Fibroblast of upper back skin (primary cell): ENCODE data around the gene SP2.
A peak's percentile ranks its signal among the peaks of the same experiment; 100 is the strongest.
"Not testable (repeated sequence)": the region's sequence is repeated elsewhere in the genome, so short reads cannot be mapped to it uniquely, and the experiment has no call there.

ENCODE experiments used
- DNase-seq: peaks from one replicate; pipeline ENCODE4 v3.0.0-alpha.2; 2013

SP2 gene

DNA sequence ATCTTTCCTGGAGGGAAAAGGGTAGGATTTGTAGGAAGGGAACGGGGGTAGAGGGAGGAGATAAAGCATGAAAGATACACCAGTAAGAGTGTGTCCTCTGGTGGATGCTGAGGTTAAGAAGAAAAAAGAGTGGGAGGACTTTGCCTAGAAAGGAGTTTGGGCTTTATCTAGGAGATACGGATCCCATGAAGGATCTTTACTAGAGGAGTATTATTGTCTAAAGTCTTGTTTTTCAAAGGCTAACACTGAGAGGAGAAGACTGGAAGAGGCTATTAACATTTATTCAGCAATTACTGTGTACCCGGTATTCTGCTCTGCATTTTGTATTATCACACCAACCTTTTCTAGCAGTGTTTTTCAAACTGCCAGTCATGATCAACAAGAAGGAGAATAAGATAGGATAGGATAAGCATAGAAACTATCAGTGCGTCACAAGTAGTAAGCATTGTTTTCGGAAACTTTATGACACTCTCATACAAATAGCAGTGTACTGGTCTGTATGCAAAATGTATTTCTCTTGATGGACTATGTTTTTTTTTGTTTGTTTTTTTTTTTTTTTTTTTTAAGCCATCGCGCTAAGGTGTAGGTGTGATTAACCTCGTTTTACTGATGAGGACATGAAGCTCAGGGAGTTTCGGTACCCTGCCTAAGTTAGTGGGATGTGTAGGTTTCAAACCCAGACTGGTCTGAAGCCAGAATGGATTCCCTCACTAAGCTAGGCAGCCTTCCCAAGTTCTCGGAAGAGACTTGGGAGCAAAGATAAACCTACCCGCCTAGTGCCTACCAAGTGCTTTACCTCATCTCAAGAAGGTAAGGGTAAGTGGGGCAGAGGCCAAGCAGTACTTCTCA lies 1.3 kb upstream of the SP2 start:
- DNase-seq = no peak

DNA sequence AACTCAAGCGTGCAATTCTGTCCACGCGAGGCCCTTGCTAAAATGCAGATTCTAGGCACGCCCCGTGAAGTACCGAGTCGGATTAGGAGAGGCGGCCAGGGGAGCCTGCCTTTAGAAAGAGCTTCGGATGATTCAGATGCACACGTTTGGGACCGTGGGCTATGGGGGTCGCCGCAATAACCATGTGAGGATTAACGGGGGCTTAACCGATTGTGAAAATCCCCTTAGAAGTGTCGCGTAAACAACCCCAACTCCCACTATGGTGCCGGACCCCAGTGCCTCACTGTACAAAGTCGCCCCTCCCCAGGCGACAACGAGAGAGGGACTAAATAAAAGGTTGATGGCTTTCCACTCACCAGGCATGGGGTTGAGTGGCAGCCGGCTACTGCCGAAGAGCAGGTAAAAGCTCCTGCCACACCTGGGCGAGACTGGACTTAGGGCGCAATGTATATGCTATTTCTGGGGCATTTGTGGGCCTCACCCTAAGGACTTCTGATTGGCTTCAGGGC lies 635 bp upstream of the SP2 start:
- DNase-seq = no peak

- DNase-seq = no peak
Measured at GRCh38 chr17:47896672-47897490, 845 bp downstream of the SP2 start.

- no peak for DNase-seq
Measured at GRCh38 chr17:47897561-47897960, 1.5 kb downstream of the SP2 start.

DNA sequence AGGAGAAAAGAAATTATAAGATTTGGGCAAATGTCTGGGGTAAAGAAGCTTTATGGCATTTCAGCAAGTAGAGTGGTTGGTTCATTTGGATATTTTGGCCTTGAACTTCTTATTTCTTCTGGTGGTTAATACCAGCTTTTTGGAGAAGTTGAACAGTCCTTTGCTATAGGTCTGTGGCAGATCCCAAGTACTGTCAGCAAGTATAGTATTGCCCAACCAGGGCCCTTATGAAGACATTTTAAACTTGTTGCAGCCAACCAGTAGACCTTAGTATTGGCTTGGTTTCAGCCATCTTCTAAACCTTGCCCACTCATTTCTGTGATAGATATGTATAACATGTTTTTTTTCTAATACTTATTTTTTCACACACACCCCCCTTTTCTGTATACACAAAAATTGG lies 2.2 kb downstream of the SP2 start:
- no peak for DNase-seq

DNA sequence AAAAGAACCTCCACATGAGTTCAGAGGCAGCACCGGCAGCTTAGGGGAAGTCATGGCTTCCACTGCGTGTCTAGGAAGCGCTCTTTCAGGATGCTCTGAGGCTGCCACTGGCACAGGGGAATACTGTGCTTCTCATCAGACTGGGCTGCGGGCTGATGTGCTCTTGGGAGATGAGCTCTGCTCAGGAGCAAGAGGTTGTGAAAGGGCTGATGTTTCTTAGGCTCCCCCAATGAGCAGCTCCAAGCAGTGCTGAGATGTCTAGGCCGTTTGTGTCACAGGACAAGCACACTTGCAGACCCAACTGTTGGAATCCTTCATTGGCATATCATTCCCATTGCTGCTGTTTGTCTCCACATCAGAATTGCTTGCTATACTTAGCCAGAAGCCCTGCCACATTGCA lies 3.6 kb downstream of the SP2 start:
- DNase-seq = no peak

DNA sequence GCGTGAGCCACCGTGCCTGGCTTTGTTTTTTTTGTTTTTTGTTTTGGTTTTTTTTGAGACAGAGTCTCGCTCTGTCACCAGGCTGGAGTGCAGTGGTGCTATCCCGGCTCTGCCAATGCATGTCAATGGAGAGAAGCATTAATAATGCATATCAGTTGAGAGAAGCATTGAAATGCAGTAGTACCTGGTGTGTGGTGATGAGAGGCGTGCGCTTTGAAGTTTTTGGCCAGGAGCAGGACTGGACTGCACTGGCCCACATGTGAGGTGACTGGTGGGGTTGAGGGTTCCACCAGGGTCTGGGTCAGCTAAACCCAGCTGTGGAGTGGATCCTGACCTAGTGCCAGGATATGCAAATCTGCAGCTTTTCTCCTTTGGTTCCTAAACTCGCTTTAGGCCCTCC lies 5.4 kb downstream of the SP2 start:
- no peak for DNase-seq

DNA sequence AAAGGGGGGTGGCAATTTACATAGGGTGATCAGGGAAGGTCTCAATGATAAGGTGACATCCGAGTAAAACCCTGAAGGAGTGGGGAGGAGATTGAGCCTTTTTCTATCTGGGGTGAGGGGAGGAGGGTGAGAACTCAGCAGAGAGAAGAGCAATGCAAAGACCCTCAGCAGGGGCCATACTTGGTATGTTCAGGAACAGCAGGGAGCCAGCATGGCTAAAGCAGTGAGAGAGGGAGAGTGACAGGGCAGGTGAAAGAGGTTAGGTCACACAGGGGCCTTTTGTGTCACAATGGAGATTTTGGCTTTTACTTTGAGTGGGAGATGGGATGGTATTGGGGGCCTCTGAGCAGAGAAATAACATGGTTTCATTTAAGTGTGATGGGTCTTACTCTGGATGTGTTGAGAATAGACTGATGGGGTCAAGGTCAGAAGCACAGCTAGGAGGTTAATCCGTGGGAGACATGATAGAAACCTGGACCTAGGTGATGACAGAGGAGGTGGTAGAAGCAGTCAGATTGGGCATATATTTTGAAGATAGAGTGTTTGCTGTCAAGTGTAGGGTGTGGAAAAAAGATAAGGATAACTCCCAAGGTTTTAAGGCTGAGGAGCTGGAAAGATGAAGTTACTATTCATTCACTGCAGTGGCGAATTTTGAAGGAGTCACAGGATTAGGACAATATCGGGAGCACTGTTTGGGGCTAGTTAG lies 6.2 kb downstream of the SP2 start:
- no peak for DNase-seq

GRCh38 chr17:47905221-47905733 lies 9.2 kb downstream of the SP2 start:
- DNase-seq = peak; percentile 90

DNA sequence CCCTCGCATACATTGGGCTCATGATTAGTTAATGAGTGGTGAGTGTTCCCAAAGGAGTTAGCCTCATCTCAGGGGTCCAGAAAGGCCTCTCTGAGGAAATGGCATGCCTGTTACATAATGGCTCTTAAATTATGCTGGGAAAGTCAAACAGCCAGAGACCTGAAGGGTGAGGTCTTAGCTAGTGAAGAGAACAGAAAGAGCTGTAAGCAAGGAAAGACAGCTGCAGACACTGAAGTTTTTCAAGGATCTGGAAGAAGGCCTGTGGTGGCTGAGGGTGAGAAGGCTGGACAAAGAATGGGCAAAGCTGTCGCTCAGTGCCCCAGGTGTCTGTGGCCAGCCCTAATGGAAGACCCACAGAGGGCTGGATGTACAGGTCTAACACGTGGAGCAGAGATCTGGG lies 10.4 kb downstream of the SP2 start:
- no peak for DNase-seq

DNA sequence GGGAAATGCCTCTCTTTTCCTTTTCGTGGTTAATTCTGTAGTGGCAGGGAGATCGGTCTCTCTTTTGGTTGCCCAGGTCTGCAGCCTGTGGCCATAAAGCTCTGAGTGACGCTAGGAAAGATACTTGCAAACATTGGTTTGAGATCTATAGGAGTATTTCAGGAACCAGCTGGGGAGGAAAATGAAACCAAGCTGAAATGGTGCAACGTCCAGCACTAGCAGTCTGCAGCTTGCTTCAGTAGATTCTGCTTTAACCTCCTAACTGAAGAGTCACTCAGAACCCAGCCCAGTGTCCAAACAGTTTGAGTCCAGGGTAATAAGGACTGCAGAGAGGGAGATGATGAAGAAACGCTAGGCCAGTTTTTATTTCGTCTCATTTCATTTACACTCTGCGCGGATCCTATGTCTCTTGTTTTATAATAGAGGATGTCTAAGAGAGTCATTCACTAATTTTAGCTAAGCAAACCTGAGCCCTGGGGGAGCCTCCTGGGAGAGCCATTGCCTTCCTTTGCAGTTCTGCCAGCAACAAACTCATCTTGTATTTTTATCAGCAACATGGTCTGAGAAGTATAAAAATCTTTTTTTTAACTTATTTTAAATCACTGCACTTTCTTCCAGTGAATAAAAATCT lies 12.0 kb downstream of the SP2 start:
- no peak for DNase-seq

DNA sequence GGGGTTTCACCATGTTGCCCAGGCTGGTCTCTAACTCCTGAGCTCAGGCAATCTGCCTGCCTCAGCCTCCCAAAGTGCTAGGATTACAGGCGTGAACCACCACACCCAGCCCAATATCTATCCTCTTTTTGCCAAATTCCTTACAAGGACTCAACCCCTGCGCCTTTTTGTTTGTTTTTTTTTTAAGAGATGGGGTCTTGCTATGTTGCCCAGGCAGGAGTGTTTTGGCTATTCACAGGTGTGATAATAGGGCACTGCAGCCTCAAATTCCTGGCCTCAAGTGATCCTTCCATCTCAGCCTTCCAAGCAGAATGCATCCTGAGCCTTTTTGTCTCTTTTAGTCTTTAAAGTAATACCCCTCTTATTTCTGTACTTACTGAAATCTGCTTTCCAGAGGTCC lies 17.0 kb downstream of the SP2 start:
- DNase-seq = no peak

DNA sequence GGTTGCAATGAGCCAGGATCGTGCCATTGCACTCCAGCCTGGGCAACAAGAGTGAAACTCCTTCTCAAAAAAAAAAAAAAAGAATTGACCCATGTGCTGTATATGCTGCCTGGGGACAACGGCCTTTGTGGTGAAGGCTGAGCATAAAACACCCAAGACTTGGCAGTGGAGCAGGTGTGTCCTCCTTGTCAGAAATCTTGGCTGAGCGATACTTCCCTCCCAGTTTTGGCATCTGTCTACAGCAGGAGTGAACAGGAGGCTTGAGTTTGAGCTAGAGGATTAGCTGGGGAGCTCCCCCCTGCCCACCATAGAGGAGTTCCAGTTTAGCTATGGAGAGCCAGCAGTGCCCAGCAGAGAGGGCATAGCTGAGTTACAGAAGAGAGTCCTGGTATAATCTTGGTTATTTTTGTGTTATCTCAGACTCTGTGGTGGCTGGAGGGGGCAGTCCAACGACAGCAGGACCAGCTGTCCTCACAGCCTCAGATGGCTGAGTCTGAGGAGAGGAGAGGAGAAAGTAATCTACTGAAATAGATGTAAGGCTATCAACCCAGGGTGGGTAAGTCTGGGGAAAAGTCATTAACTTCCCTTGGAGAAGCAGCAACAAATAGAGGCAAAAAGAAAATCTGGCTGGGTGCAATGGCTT lies 18.4 kb downstream of the SP2 start:
- no peak for DNase-seq

DNA sequence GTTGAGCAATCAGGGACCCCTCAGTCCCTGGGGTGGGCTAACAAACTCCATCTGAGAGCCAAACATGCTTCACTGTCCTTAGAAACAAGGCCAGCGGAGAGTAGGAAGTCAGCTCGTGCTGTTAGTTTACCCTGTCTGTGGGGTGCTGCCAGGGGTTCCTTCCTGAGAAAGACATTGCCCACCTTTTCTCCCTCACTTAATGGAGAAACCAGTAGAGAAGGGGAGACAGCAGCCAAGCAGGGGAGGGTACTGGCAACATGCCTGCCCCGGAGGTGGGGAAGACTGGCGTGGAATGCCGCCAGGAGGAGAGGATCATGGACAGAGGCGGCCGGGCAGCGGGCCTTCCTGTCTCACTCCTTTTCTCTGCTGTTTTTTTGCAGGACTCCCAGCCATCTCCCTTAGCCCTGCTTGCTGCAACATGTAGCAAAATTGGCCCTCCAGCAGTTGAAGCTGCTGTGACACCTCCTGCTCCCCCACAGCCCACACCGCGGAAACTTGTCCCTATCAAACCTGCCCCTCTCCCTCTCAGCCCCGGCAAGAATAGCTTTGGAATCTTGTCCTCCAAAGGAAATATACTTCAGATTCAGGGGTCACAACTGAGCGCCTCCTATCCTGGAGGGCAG lies 19.9 kb downstream of the SP2 start:
- DNase-seq = no peak

- no peak for DNase-seq
Measured at GRCh38 chr17:47916489-47917208, 20.6 kb downstream of the SP2 start.

- DNase-seq = no peak
Measured at GRCh38 chr17:47917581-47917980, 21.5 kb downstream of the SP2 start.

DNA sequence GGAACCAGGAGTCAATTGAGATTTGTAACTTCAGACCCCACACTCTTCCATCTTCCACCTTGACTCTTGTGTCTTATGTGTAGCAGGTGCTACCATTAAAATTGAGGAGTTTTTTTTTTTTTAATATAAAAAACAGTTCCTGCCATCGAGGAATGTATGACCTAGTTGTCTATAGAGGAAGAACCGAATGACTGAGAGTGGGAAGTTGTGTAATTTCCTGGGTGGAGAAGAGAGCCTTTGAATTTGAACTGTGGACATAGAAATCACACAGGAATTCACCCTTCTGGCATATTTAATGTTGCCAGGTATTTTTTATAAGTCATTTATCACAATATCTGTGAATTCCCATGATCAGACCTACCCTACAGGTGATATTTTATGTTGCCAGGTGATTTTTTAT lies 22.0 kb downstream of the SP2 start:
- no peak for DNase-seq

GRCh38 chr17:47918991-47919390 lies 23.0 kb downstream of the SP2 start:
- DNase-seq = no peak

DNA sequence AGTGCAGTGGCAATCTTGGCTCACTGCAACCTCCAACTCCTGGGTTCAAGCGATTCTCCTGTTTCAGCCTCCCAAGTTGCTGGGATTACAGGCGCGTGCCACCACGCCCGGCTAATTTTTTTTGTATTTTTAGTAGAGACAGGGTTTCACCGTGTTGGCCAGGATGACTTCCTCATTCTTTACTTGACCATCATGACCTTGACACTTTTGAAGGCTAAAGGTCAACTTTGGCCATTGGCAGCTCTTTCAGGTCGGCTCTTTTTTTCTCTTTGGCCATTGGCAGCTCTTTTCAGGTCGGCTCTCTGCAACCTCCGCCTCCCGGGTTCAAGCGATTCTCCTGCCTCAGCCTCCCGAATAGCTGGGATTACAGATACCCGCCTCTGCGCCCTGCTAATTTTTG lies 23.9 kb downstream of the SP2 start:
- DNase-seq = not testable (repeated sequence)

- no peak for DNase-seq
Measured at GRCh38 chr17:47924785-47925677, 29.0 kb downstream of the SP2 start.
